Erythroblast (primary cell): ENCODE data around the gene PDCD6IP.
"Not testable (repeated sequence)": the region's sequence is repeated elsewhere in the genome, so short reads cannot be mapped to it uniquely, and the experiment has no call there.

ENCODE experiments used
- DNase-seq, 2 experiments: peaks; one replicate each; lab custom pipeline; 2025; lab: John Stamatoyannopoulos, UW
- GATA1 ChIP-seq: IDR thresholded peaks from 2 replicates; pipeline ENCODE4 v1.6.1; 2011; ENCODE audit warnings: low read depth, mild to moderate bottlenecking, control low read depth, low read length, moderate library complexity
- POLR2A ChIP-seq: IDR thresholded peaks from 2 replicates; pipeline ENCODE4 v1.6.1; 2011; ENCODE audit warnings: mild to moderate bottlenecking, low read length

The PDCD6IP gene

DNA sequence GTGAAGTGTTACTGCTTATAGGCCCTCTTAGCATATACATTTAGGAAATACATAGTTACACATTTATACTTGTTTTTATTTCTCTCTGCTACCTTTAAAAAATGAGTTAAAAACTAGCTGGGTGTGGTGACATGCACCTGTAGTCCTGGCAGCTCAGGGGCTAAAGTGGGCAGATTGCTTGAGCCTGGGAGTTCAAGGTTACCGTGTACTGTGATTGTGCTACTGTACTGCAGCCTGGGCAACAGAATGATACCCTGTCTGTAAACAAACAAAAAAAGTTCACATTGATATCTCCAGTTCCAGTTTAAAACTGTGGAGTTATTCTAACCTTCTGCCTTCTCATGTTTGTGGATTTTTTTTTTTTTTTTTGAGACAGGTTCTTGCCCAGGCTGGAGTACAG, 12.1 kb downstream of the PDCD6IP start:
- TF ChIP-seq POLR2A (no peak), GATA1 (no peak)
- no peak for DNase-seq

DNA sequence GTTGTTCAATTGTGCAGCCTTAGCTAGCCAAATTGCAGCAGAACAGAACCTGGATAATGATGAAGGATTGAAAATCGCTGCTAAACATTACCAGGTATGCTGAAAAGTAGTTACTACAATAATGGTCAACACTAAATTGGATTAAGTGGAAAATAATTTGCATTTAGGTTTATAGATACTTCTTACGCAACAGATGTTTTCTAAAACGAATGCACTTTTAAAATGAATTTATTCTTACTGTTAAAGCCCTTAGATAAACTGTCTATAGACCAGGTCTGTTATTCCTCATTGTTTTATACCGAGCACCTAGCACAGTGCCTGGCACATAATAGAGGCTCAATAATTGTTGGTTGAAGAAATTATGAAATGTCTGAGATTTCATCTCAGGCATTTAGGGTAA, 23.6 kb downstream of the PDCD6IP start:
- no peak for DNase-seq
- TF ChIP-seq GATA1: no peak
- TF ChIP-seq POLR2A: no peak

DNA sequence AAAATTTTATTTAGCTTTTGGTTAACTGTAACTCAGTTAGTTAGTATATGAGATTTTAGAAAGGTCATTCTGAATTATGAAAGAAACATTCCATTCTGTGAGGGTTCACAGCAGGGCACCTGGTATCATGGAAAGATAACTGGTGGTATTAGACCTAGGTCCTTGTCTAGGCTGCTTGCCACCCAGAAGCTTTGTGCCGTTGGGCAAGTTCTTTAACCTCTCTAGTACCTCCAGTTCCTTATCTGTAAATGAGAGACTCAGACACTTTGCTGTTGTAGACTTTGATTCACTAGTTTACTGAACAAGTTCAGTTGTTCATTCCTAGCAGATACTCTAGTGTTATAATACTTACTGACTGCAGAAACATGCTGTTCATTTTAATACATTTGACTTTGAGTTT, 25.4 kb downstream of the PDCD6IP start:
- peak in 1 of 2 experiments; percentile 13 for DNase-seq

DNA sequence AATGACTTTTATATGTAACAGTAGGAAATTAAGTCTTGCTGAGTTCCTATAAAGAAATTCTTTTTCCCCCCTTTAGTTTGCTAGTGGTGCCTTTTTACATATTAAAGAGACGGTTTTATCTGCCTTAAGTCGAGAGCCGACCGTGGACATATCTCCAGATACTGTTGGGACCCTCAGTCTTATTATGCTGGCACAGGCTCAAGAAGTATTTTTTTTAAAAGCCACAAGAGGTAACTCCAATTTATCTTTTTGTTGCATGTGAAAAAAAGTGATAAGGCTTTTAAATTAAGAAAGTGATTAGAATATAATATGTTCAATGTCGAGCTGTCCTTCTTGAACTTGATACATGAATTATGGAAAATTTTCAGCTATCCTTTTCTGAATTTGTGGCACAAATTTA, 26.7 kb downstream of the PDCD6IP start:
- no peak for TF ChIP-seq GATA1
- no peak for TF ChIP-seq POLR2A

More for the DNA sequence above, 25.4 kb downstream of the PDCD6IP start:
- no peak for TF ChIP-seq GATA1
- no peak for TF ChIP-seq POLR2A

DNA sequence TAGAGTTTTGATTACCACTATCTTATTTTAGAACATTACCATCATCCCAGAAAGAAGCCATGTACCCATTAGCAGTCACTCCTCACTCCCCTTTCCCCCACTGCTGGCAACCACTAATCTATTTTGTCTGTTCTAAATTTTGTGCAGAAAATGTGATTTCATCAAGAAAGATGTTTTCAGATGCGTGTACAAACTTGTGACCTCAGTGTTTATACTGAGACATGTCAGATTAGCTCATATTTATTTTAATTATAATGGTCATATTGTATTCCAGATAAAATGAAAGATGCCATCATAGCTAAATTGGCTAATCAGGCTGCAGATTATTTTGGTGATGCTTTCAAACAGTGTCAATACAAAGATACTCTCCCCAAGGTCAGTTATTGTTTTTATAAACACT, 27.8 kb downstream of the PDCD6IP start:
- TF ChIP-seq GATA1 (no peak), POLR2A (no peak)
- DNase-seq: no peak

More for the DNA sequence above, 26.7 kb downstream of the PDCD6IP start:
- peak; percentile 37 to 78 for DNase-seq

DNA sequence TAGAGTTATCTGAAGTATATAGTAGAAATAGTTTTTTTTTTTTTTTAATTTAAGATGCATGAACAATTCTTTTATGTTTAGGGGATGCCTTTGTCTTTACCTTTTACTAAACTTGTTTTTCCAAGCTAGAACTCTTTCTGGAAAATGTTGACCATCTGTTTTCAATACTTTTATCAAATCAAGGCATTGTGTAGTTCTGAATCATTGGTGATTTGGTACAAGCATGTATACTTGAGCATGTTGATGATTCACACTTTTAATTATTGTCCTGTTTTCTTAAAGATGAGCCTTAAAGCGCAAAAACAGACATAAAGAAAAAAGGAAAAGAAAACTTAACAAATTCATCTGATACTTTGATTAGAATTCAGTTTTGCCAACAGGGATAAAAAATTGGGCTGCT, 28.3 kb downstream of the PDCD6IP start:
- no peak for TF ChIP-seq POLR2A
- no peak for TF ChIP-seq GATA1
- DNase-seq: no peak

DNA sequence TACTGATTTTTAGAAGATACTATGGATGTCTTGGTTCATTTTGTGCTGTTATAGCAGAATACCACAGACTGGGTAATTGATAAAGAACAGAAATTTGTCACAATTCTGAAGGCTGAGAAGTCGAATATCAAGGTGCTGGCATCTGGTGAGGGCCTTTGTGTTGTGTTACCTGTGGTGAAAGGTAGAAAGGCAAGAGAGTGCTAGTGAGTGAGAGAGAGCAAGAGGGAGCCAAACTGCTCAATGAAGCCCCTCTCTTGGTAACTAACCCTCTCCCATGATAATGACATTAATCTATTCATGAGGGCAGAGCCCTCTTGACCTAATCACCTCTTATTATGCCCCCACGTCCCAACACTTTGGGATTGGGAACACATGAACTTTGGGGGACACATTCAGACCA, 31.3 kb downstream of the PDCD6IP start:
- no peak for DNase-seq
- TF ChIP-seq POLR2A (no peak), GATA1 (no peak)

DNA sequence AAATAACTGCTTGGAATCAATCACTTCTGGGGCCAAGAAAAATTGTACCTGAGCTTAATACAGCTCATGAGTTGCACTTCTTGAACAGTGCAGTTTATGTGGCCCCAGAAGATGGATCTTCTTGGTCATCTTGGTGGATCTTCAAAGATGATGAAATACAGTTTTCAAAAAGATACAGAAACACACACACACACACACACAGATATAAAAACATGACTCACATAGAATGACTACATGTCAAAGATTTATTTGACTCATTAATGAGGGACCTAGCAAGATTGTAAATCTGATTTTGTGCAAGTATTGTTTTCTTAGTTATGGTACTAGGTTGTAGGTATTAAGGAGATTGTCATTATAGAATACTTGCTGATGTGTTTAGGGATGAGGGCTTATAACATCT, 32.6 kb downstream of the PDCD6IP start:
- TF ChIP-seq GATA1 (no peak), POLR2A (no peak)
- DNase-seq: no peak

DNA sequence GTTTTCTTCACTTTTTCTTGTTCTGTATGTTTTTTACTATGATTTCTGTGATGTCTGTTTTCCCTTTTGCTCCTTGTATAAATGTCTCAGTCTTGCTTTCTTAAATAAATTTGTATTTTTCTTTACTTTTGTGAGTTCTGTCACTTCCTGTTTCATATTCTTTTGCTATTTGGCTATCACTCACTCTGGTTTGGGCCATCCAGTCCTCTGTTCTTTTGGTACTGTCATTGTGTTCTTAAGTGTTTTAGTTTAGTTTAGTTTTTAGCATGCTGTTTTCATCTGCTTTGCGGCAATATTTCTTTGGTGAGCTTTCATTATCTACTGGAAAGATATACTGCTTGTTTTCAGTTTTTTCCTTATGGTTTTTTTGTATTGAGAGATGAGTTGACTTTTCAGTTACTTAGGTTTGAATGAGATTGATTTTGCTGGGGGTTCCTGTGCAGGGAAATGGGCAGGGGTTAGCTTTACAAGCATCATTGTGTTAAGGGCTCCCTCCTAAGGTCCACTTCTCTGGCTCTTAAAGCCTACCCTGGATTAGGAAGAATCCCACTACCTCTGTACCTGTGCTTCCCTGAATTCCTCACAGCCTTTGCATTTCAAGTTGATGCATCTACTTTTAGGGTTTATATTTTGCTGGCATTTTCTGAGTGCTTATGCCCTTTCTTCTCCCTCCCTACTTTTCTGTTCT, 35.1 kb downstream of the PDCD6IP start:
- no peak for DNase-seq
- TF ChIP-seq POLR2A (no peak), GATA1 (no peak)

DNA sequence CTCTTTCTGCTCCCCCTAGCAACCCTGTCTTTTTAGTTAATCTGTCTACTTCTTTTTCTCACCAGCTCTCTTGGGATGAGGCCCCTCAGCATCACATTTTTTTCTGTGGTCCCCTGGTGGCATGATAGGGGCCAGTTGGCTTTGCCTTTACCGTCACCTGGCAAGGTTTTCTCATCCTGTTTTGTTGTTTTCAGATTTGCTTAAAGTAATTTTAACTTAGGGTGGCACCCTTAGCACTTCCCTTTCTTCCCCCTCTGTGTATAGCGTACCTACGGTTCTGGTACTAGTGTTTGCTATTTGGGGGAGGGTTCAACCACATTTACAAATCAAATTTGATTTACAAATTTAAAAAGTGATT, 35.6 kb downstream of the PDCD6IP start:
- no peak for DNase-seq

DNA sequence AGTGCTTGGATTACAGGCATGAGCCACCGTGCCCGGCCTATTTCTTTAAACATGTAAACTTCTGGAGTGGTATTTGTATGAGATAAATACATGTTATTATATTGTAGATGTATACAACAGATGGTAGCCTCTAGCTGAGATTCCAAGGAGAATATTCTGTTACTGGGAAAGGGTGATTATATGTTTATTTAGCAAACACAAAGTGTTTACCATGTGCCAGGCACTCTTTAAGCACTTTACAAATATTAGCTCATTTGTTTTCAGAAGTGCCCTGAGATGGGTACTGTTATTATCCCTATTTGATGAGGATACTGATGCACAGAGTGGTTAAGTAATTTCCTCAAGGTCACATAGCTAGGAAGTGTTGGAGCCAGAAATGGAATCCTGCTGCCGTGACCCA, 38.8 kb downstream of the PDCD6IP start:
- not testable (repeated sequence) for DNase-seq

More for the DNA sequence above, 35.6 kb downstream of the PDCD6IP start:
- TF ChIP-seq GATA1 (no peak), POLR2A (no peak)

DNA sequence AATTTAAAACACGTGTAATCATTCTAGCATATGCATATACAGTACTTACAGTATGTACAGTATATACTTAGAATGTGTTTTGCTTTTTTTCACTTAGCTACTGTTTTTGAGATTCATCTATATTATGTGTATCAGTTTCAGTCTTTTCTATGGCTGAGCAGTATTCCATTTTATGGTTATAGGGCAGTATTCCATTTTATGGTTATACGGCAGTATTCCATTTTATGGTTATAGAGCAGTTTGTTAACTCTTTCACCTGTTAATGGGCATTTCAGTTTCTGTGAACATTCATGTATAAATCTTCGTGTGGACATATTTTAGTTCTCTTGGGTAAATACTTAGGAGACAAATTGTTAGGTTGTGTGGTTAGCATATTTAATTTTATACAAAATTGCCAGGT, 40.9 kb downstream of the PDCD6IP start:
- no peak for DNase-seq
- no peak for TF ChIP-seq POLR2A
- TF ChIP-seq GATA1: no peak

DNA sequence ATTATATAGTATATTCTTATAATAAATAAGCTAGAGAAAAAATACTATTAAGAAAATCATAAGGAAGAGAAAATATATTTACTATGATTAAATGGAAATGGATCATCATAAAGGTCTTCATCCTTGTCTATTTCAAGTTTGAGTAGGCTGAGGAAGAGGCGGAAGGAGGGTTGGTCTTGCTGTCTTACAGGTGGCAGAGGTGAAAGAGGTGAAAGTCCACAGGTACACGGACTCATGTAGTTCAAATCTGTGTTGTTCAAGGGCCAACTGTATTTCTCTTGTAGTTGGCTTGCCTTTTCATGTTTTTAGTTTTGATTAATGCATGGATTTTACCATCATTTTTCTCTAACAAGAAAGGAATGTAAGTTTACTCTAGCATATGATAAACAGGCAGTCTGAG, 41.7 kb downstream of the PDCD6IP start:
- DNase-seq: no peak
- TF ChIP-seq POLR2A: no peak
- no peak for TF ChIP-seq GATA1

DNA sequence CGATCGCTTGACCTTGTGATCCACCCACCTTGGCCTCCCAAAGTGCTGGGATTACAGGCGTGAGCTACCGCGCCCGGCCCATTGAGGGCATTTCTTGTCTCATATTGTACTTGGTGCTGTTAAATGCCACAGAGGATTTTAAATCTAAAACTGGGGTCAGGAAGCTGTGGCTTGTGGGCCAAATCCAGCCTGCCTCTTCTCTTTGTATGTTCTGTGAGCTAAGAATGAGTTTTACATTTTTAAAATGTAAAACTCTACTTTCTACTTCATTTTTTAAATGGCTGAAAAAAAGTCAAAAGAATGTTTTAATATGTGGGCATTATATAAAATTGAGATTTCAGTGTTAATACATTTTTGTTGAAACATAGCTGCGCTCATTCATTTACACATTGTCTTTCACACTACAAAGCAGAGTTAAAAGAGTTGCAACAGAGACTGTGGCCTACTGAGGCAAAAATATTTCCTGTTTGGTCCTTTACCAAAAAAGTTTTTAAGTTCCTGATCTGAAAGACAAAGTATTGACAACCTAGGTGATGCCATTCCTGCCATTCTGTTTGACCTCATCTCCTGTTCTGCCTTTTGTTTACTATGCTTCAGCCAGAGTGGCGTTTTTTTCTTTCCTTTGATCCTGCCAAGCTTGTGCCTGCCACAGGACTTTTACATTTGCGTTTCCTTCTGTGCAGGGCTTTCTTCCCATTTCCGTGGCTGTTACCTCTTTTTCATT, 50.4 kb downstream of the PDCD6IP start:
- TF ChIP-seq GATA1 (no peak), POLR2A (no peak)
- DNase-seq: no peak

DNA sequence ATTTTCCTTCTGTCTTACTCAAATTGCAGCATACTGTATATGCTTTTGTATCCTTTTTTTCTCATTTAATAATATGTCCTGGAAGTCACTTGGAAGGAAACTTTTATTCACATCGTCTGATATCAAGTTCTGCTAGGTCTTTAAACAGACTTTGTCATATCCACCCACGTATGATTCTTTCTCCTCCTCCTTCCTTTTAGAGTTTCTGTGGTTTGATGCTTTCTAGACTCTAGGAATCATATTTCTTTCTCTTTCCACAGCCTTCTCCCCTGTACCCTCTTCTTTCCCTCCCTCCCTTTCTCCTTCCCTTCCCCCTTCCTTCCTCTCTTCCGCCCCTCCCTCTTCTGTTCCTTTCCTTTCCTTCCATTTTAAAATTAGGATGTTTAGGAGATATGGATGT, 52.2 kb downstream of the PDCD6IP start:
- not testable (repeated sequence) for DNase-seq

DNA sequence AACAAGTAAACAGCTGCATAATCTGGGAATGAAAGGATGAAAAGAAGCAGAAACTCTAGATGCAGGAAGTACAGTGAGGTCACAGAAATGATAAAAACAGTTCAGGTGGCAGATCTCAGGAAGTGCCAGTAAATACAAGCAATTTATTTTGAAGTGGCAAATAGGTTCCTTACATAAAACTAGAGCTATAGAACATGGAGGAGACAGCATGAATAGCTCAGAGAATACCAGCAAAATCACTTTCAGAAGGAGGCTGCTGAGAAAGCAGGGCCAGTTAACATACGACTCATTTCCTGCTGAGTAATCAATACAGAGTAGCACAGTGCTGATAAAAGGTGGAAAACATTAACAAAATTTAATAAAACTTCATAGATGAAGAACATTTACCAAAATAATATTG, 57.0 kb downstream of the PDCD6IP start:
- not testable (repeated sequence) for DNase-seq
